Measurements from ENCODE around the gene MACROD2.

DNA sequence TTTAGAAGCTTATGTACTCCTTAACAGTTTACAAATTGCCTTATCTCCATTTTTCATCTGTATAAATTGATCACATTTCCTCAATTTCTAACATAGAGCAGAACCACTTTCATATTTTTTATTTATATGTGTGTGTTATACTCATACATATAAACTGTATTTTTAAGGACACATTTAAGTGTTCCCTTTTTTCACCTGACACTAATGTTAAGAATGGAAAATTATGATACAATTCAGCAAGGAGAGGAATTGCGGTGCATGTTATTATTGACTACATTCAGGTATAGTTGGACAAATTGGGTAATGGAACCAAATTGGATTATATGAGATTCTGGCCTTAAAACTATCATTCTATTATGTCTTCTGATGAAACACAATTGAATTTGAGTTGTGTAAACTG lies 821.2 kb downstream of the MACROD2 start:
- TF ChIP-seq, protein P1, sequence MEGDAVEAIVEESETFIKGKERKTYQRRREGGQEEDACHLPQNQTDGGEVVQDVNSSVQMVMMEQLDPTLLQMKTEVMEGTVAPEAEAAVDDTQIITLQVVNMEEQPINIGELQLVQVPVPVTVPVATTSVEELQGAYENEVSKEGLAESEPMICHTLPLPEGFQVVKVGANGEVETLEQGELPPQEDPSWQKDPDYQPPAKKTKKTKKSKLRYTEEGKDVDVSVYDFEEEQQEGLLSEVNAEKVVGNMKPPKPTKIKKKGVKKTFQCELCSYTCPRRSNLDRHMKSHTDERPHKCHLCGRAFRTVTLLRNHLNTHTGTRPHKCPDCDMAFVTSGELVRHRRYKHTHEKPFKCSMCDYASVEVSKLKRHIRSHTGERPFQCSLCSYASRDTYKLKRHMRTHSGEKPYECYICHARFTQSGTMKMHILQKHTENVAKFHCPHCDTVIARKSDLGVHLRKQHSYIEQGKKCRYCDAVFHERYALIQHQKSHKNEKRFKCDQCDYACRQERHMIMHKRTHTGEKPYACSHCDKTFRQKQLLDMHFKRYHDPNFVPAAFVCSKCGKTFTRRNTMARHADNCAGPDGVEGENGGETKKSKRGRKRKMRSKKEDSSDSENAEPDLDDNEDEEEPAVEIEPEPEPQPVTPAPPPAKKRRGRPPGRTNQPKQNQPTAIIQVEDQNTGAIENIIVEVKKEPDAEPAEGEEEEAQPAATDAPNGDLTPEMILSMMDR (IDR thresholded peaks at IDR 0.05): no peak
- TF ChIP-seq EP300 (IDR thresholded peaks at IDR 0.05; ENCODE audit: low read depth) (no peak), POLR2AphosphoS5 (IDR thresholded peaks at IDR 0.05) (no peak)
